Activated naive CD4-positive, alpha-beta T cell treated with anti-CD3 and anti-CD28 coated beads, Interleukin-2, amount 50 U/mL, for 16 hours (primary cell): Measurements from ENCODE around the gene GLRX.
"Not testable (repeated sequence)": the region's sequence is repeated elsewhere in the genome, so short reads cannot be mapped to it uniquely, and the experiment has no call there.

ENCODE experiments used
- DNase-seq: peaks from one replicate; pipeline ENCODE4 v3.0.0-alpha.2; 2020

GLRX gene

GRCh38 chr5:95825495-95825894 lies 3.0 kb upstream of the GLRX start:
- no peak for DNase-seq

- no peak for DNase-seq
Measured at GRCh38 chr5:95824747-95825146, 2.2 kb upstream of the GLRX start.

DNA sequence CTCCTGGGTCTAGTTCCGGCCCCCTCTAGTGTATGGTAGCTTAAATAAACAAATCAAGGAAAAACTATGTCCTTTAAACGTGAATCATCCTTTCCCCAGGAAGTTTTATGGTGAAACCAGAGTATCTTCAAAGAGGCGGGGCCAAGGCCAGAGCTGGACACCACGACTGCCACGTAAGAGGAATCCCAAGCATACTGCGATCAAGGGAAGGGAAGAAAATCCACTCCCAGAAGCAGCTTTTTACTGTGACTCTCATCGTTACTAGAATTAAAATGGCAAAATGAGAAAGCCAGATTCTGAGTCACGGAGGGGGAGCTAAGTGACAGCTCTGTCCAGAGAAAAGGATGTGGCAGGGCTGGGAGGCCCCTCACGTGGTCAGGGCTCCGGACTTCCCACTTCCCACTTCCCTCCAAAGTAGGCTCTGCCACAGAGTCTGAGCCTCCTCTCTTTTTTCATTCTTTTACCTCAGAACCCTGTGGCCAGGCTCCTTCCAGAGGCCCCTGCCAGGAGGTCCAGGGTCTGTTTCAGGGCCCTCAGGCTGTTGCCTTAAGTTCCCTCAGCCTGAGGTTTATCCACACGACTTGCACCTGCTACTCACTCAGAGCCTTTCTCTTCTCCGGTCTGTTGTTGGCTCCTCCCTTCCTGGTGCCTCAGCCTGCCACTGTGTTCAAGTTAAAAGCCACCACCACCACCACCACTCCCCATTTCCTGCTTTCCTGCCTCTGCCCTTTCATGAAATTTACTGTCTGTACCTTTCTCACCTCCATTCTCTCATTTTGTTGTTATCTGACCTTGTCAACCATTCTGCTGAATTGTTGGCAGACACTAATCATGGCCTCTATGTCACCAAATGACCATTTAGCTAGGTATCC lies 1.4 kb upstream of the GLRX start:
- peak; percentile 30 for DNase-seq

DNA sequence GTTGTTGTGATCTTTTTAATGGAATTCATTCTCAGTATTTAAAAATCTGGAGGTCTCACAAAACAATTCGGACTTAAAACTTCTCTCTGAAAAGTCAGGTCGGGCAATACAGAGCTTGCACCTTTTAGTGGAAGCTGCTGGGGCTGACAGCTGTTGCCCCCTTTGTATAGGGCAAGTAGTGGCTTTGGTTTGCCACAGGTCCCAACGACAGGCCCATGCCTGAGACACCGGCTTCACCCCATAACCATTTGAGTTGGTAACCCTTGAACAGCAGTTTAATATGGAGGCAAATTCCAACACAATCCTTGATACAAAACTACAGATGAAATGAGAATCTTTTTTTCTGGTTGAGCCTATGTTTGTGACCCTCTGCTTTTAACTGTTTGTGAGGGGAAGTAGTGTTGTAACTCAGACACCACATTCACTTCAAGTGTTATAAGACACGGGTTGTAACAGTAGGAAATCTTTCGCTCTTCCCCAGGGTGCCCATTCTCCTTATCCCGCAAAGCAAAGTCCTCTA lies 752 bp upstream of the GLRX start:
- DNase-seq, result no peak

DNA sequence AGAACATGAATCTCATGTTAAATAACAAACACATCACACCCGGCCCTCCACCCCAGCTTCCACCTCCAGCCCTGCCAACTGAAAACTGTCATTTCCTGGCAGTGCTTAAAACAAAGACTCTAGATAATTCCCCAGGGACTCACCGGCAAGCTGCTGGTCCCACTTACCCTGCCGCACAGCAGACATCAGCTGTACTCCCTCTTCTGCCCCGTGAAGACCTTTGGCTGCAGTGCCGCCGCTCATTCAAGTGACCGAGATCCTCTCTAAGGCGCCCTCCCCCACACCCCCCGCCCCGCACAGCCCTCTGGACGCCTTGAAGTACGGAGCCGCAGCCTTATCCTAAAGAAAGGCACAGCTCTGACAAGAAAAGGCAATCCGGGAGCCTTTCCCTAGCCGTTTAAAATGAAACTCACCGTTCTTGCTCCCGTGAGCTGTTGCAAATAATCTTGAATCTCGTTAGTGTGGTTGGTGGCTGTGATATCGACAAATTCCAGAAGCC lies 434 bp downstream of the GLRX start:
- DNase-seq, result peak; percentile 24

DNA sequence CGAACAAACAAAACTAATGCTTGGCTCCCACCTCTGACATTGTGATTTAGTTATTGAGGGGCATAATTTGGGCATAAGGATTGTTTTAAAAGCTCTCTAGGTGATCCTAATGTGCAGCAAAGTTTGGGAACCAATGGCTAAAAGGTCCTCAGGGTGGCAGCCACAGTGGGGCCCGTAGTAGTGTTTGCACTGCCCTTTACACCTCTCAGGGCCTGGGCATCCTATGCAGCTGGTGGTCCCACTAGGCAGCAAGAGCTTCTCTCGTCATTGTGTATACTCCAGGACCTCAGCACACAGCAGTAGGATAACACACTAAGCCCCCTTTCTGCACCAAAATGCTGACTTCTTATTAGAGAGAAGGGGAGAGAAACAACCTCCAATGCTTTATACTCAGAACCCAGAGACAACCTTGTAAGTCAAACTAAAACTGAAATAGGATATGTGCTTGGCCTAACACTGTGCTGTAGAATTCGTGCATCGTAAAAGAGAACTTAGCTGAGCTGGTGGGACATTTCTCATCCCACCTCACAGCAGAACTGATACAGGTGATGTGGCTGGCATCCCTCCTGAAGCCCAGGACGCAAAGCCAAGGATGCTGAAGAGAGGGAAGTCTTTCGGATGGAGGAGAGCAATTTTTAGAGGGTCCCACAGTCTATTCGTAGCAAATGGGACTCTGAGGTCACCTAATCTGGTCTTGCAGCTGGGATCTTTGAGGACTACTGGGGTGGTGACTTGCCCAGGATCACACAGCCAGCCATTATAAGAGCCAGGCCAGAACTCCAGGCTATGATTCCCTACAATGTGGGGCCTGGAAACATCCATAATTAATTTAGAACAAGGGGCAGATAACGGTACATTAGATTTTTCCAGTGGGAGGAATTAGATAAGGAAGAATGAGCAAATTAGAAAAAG lies 1.2 kb downstream of the GLRX start:
- DNase-seq, result no peak

GRCh38 chr5:95818181-95819147 lies 4.1 kb downstream of the GLRX start:
- peak; percentile 33 for DNase-seq

DNA sequence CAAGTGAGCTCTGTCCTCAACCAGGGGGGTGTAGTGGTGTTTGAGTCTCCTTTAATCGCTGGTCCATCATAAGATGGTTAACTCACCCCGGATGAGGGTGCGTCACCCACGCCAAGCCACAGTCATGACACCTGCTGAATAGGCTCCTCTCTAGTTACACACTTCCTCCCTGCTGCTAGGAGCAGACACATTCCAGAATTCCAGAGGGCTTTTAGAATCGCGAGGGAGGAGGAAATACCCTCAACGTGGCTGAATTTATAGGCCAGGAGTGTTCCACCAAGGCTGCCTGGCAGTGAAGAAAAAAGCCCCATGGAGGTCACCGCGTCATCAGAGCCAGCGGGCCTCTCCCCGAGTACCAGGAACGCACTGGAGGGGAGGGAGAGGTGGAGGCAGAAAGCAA lies 5.1 kb downstream of the GLRX start:
- DNase-seq, result peak; percentile 28

DNA sequence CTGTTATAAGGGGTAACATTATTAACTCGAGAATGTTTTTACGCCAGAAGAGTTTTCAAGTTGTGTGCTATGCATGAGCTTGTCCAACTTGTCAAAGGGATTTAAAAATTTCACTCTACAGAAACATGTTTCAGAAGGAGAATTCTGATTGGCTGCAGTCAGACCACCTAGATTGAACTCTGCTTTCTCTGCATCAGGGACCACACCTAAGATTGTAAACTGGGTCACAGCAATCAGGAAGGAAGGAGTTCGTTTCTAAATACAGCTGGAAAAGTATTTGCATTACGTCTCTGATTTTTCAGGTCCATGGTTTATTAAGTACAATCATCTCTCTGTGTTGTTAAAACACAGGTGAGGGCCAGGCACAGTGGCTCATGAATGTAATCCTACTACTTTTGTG lies 5.8 kb downstream of the GLRX start:
- no peak for DNase-seq

GRCh38 chr5:95816341-95816740 lies 6.2 kb downstream of the GLRX start:
- DNase-seq, result no peak

GRCh38 chr5:95815155-95815729 lies 7.3 kb downstream of the GLRX start:
- DNase-seq, result no peak

DNA sequence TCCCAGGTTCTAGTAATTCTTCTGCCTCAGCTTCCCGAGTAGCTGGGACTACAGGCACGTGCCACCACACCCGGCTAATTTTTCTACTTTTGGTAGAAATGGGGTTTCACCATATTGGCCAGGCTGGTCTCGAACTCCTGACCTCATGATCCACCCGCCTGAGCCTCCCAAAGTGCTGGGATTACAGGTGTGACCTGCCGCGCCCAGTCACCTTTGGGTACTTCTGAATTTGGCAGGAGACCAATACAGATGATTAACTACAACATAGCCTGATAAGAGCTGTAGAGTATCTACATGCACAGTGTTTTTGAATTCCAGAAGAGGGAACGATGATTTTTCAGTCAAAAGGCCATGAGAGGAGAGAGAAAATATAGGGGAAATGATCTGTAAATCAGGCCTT lies 9.5 kb downstream of the GLRX start:
- DNase-seq, result not testable (repeated sequence)

- DNase-seq, result peak; percentile 28
Measured at GRCh38 chr5:95812074-95812471, 10.5 kb downstream of the GLRX start.

- DNase-seq, result not testable (repeated sequence)
Measured at GRCh38 chr5:95811461-95812073, 11.0 kb downstream of the GLRX start.

DNA sequence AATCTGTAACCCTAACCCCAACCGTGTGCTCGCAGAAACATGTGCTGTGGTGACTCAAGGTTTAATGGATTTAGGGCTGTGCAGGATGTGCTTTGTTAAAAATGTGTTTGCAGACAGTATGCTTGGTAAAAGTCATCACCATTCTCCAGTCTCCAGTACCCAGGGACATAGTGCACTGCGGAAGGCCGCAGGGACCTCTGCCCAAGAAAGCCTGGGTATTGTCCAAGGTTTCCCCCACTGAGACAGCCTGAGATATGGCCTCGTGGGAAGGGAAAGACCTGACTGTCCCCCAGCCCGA lies 11.5 kb downstream of the GLRX start:
- not testable (repeated sequence) for DNase-seq

GRCh38 chr5:95810305-95811125 lies 12.0 kb downstream of the GLRX start:
- DNase-seq, result no peak

DNA sequence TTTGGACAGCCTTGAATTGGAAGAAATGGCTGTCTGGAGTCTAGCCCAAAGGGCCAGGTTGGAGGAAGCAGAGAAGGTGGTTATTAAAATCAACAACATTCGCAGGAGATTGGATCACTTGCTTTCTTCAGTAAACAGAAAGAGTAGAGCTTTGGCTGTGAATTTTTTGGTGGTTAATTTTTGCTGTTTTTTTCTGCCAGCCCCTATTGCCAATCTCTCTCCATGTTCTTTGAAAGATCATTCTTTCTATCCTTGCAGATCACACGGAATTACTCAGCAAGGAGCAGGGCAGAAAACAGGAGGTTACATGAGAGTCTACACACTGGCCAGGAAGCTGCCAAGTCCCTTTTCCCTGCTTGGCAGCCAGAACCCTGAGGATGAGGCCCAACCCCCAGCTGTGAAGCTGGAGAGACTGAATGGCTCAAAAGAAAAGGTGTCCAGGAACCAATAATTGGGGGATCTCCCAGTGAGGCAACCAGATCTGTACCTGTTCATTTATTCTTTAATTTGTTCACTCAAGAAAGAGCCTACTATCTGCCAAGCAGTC lies 13.0 kb downstream of the GLRX start:
- DNase-seq, result no peak

DNA sequence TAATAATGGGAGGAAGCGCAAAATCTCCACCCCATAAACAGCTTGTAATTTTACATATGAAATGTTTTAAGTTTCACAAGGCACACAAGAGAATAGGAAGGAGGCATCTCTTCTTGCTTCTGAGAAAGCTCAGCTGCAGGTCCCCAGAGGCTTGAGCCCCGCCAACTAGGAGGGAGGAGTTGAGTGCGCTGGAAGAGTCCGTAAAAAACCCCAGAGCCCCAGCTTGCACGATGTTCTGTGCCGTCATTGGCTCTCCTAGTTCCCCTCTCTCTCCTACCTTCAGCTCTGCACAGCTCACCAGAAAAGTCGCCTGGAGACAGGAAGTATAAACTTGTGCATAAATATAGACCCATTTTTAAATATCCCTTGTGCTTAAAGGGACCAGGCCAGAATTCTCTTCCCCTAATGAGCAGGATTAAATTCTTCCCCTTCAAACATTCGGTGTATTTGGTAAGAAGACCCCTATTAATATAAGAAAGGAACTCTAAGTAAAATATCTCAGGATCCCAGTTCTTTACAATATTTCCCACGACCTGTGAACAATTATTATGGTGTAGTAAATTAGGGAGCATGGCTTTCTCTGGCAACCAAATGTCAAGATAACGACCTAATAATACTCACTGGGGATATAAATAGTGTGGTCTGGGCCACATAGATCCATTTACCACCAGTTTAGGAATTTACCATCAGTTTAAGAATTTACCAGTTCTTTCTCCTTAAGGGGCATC lies 13.7 kb downstream of the GLRX start:
- DNase-seq, result peak; percentile 72

GRCh38 chr5:95808013-95808685 lies 14.4 kb downstream of the GLRX start:
- DNase-seq, result no peak
